Large intestine (tissue), 3 donors: ENCODE measurements around the gene ATP2C2. TPM values are rescaled to one million over a fixed set of nuclear protein-coding genes. Genes with fewer than 3 reads are reported as not detected.
A peak's percentile ranks its signal among the peaks of the same experiment; 100 is the strongest.

Experiments
- DNase-seq, 2 donors: peaks; one replicate each; pipeline versions ENCODE4 v3.0.0 to v3.0.0-alpha.2; 2013
- H3K27ac ChIP-seq: one replicate; pipeline ENCODE4 v1.5.1; 2013; ENCODE audit warnings: low read length
- H3K27me3 ChIP-seq: 2 replicates; pipeline ENCODE4 v1.6.1; 2013; ENCODE audit warnings: low read length; ENCODE audit not compliant: control insufficient read depth, insufficient read depth
- H3K36me3 ChIP-seq: 2 replicates; pipeline ENCODE4 v1.6.1; 2013; ENCODE audit warnings: low read length; ENCODE audit not compliant: control insufficient read depth, insufficient read depth
- H3K4me1 ChIP-seq: one replicate; pipeline ENCODE4 v1.6.1; 2013; ENCODE audit warnings: low read length; ENCODE audit not compliant: control insufficient read depth, insufficient read depth
- H3K4me3 ChIP-seq: one replicate; pipeline ENCODE4 v1.5.1; 2013; ENCODE audit warnings: low read length
- H3K9me3 ChIP-seq: one replicate; pipeline ENCODE4 v1.6.1; 2013; ENCODE audit warnings: mild to moderate bottlenecking, low read depth, low read length, moderate library complexity; ENCODE audit not compliant: control insufficient read depth
- WGBS: methylation state at CpG from one replicate; pipeline ENCODE4 v1.1.5; 2013; ENCODE audit warnings: low lambda C conversion rate; ENCODE audit not compliant: insufficient coverage; 5-methylcytosine and 5-hydroxymethylcytosine counted together
- polyA plus RNA-seq: library from polyadenylated mRNA; unstranded; fragments of 120-200 nt; gene quantifications from one replicate; pipeline ENCODE4 v1.2.1, GENCODE V29; 2013

ATP2C2 gene
- polyA plus RNA-seq, 1 donor = 17.4 TPM

DNA sequence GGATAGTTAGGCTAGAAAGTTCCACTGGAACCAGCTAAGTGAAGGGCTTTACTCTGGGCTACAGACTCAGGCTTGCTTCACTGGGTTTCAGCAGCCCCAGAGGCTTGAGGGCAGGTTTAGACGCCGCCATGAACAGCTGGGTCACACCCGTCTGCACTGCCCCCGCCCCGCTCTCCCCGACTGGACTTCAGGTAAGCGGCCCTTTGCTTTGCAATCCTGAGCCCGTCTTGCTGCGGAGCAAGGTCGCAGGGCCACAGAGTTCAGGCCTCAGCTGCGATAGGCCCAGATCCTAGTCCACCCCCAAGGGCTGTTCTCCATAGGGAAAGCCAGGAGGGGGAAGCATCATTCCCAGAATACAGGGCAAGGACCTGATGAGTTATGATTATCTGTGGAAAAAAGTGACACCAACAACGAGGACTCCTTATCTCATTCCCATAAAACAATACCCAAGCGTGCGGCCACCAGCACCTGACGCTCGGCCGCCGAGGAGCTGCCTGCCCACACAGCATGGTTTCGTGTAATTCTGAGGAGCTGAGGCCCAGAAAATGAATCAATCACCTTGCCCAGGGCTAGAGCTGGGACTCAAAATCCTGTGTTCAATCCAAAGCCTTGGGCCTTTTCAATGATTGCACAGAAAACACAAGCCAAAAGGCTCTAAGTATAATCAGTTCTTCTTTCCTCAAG is 115.7 kb downstream of the ATP2C2 start:
- H3K27ac ChIP-seq = no peak overlapping the region
- DNase-seq = no peak
- peaks cover 54% of the 10 kb centered on the region for H3K36me3 ChIP-seq
- no CpG with 5 or more reads among the region's 19 CpGs for WGBS
- H3K9me3 ChIP-seq = no peaks in the 10 kb centered on the region
- H3K4me3 ChIP-seq = no peak overlapping the region
- no peaks in the 10 kb centered on the region for H3K4me1 ChIP-seq
- H3K27me3 ChIP-seq = no peaks in the 10 kb centered on the region

DNA sequence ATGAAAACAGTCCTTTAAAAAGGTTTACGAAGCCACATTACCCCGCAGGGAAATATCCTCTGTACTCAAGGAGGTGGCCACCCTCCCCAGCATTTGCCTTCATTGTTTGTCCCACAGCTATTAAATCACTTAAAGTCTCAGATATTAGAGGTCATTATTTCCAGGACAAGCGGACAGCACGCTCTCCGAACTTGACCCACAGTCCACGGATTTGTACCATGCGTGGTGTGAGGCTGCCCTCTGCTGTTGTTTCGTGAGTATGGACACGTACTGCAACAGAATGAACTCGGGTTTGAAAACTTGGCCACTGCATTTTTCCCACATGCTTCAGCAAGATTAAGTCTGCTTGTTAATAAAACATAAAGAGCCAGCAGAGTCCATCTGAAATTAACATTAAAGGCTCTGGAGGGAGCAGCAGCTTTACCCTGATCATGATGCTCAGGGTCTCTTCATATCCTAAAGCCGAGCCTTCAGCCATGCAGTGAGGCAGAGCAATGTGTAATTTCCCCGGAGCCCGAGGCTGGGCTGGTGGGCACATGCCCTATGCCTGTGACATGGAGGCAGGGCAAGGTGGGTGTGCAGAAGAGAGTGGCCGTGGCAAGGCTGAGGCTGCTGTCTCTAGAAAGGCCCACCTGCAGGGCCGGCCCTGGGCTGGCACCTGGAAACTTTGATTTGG is 116.4 kb downstream of the ATP2C2 start:
- DNase-seq = peak; percentile 31 to 43
- H3K27me3 ChIP-seq = no peaks in the 10 kb centered on the region
- no peak overlapping the region for H3K27ac ChIP-seq
- H3K36me3 ChIP-seq = peaks cover 57% of the 10 kb centered on the region
- no peak overlapping the region for H3K4me3 ChIP-seq
- no peaks in the 10 kb centered on the region for H3K4me1 ChIP-seq
- no peaks in the 10 kb centered on the region for H3K9me3 ChIP-seq
- WGBS = no CpG with 5 or more reads among the region's 15 CpGs

DNA sequence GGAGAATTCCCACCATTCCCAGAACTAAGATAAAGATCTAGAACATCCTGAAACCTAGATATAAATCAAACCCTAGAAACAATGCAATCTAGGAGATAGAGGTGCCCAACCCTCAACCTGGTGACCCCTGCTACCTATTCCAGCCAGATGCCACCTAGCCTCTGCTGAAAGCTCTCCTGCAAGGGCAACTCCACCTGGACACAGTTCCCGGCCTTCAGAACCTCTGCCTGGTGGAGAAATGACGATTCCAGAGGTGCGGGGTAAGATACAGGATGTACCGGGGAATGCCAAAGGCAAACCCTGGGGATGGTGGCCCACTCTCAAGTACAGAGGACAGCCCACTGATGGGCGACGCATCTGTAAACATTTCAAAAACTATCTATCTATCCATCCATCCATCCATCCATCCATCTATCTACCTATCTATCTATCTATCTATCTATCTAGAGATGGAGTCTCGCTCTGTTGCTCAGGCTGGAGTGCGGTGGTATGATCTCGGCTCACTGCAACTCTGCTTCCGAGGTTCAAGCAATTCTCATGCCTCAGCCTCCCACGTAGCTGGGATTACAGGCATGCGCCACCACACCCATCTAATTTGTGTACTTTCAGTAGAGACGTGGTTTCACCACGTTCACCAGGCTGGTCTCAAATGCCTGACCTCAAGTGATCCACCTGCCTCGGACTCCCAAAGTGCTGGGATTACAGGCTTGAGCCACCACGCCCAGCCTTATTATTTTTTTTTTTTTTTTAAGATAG is 117.1 kb downstream of the ATP2C2 start:
- no peak overlapping the region for H3K27ac ChIP-seq
- peaks cover 52% of the 10 kb centered on the region for H3K36me3 ChIP-seq
- 100% methylated on average over 1 of the region's 16 CpGs for WGBS
- H3K4me3 ChIP-seq = no peak overlapping the region
- no peak for DNase-seq
- H3K4me1 ChIP-seq = no peaks in the 10 kb centered on the region
- no peaks in the 10 kb centered on the region for H3K9me3 ChIP-seq
- H3K27me3 ChIP-seq = no peaks in the 10 kb centered on the region

DNA sequence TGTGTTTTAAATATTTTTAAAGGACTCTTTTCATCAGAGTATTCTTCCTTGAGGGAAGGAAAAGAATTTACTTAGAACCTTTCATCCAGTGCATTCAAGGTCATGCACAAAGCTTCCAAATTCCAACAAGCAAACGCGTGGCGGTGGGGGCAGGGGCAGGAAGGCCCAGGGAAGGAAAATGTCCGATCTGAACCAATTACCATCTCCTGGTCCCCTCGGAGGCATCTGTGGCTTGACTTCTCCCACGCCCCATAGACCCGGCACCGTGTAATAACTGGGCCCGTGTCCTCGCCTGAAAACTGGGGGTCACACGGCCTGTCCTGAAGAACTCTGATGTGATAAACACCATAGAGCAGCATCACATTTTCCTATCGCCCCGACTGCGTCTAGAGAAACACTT is 117.8 kb downstream of the ATP2C2 start:
- no peak overlapping the region for H3K27ac ChIP-seq
- no peak for DNase-seq
- no peak overlapping the region for H3K4me3 ChIP-seq
- peaks cover 49% of the 10 kb centered on the region for H3K36me3 ChIP-seq
- no peaks in the 10 kb centered on the region for H3K9me3 ChIP-seq
- no CpG with 5 or more reads among the region's 14 CpGs for WGBS
- H3K27me3 ChIP-seq = no peaks in the 10 kb centered on the region
- no peaks in the 10 kb centered on the region for H3K4me1 ChIP-seq

DNA sequence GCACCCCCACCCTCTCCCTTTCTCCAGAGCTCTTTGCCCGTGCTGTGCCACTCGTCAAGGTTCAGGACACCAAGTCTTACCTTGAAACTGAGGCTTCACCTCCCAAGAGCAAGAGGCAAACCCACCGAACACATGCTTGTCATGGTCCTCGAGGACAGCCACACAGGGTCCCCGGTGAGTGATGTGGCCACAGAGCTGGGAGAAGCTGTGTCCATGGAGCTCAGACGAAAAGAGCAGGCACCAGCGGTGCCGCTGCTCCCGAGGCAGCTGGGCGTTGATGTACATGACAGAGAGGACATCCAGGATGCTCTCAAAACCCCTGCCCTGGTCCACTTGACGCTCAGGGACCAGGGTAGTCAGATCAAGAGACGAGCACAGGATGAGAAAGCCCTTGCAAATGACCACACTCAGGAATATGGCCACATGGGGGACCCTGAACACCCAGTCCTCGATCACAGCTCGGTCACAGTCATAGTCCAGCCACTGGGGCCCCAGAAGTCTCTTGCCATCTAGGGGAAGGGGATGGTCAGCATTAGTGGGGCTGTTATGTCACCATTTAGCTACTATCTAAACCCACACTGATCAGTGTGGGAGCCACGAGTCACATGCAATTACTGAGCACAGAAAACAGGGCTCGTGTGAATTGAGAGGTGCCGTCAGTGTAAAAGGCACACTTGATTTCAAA is 118.4 kb downstream of the ATP2C2 start:
- no peak for DNase-seq
- Histone ChIP-seq H3K27ac (no peak overlapping the region), H3K9me3 (no peaks in the 10 kb centered on the region), H3K36me3 (peaks cover 49% of the 10 kb centered on the region), H3K4me3 (no peak overlapping the region), H3K4me1 (no peaks in the 10 kb centered on the region), H3K27me3 (no peaks in the 10 kb centered on the region)
- no CpG with 5 or more reads among the region's 17 CpGs for WGBS

DNA sequence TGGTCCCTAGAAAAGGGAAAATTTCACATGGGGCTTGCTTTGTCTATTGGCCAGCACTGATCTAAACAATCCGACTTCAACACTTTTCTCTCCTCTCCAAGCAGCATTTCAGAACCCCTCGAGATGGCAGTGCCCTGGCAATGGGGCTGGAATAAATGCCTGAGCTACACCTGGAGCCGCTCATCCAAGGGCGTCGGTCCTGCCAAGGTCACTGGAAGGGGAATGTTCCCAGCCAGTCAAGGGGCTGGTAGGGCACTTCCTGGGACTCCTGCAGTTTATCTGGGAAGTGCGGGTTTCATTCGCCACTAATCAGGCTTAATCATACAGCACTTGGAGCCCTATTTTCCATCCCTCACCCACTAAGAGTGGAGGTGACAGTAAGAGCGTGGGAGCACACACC is 119.0 kb downstream of the ATP2C2 start:
- Histone ChIP-seq H3K27me3 (no peaks in the 10 kb centered on the region), H3K9me3 (no peaks in the 10 kb centered on the region), H3K27ac (no peak overlapping the region), H3K36me3 (peaks cover 44% of the 10 kb centered on the region), H3K4me1 (no peaks in the 10 kb centered on the region), H3K4me3 (no peak overlapping the region)
- no peak for DNase-seq
- WGBS = no CpG with 5 or more reads among the region's 8 CpGs

DNA sequence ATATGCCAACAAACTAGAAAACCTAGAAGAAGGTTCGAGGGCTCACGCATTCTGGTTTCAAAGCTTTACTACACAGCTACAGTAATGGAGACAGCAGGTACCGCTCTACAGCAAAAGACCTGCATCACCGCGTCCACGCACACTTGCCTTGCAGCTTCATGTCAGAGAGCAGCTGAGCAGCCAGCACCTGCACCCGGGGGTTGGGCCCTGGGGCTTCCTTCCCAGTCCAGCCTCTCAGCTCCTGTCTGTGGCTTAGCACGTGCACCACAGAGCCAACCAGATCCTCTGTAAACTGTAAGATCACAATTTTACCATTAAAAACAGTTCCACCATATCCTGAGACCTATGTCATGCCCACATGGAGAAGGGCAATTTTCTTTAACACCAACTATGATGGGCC is 120.8 kb downstream of the ATP2C2 start:
- 100% methylated on average over 2 of the region's 8 CpGs for WGBS
- H3K27ac ChIP-seq = no peak overlapping the region
- H3K4me1 ChIP-seq = no peaks in the 10 kb centered on the region
- H3K27me3 ChIP-seq = no peaks in the 10 kb centered on the region
- H3K4me3 ChIP-seq = no peak overlapping the region
- no peak for DNase-seq
- H3K9me3 ChIP-seq = no peaks in the 10 kb centered on the region
- peaks cover 37% of the 10 kb centered on the region for H3K36me3 ChIP-seq

DNA sequence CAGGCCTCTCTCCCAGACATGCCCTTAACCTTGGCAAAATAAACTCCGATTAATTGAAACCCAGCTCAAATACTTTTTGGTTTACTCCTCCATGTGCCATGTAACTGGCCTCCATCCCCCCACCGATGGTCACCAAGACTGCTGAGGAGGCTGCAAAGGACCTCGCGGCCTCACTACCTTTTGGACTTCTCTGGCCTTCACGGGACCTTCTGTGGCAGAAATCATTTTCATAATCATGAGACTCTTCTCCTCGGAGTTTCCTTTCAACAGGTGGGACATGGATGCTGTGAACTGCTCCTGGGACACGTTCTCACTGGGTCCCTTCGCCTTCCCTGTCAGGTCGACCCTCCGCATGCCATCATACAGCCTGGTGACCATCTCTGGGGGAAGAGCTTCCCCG is 127.2 kb downstream of the ATP2C2 start:
- WGBS = no CpG with 5 or more reads among the region's 11 CpGs
- no peak overlapping the region for H3K4me3 ChIP-seq
- H3K27me3 ChIP-seq = no peaks in the 10 kb centered on the region
- H3K27ac ChIP-seq = no peak overlapping the region
- no peaks in the 10 kb centered on the region for H3K4me1 ChIP-seq
- peaks cover 34% of the 10 kb centered on the region for H3K36me3 ChIP-seq
- no peaks in the 10 kb centered on the region for H3K9me3 ChIP-seq
- no peak for DNase-seq

DNA sequence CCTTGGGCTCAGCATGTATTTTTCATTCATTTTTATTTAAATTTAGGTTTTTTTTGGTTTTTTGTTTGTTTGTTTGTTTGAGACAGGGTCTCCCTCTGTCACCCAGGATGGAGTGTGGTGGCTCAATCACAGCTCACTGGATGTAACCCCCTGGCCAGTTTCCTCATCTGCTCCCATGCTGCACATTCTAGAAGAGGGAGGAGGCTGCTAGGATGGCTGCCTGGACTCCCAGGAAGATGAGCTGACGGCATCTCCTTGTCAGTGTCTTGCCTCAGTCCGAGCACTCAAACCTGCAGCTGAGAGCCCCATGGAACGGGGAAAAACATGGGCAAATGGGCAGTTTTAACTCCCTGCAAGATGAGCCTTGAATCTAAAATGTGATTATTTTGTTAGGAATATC is 128.7 kb downstream of the ATP2C2 start:
- WGBS = no CpG with 5 or more reads among the region's 3 CpGs
- peaks cover 34% of the 10 kb centered on the region for H3K36me3 ChIP-seq

More for the DNA sequence above, 128.7 kb downstream of the ATP2C2 start:
- Histone ChIP-seq H3K9me3 (no peaks in the 10 kb centered on the region), H3K4me3 (no peak overlapping the region), H3K27ac (no peak overlapping the region), H3K27me3 (no peaks in the 10 kb centered on the region), H3K4me1 (peaks cover 3% of the 10 kb centered on the region)
- DNase-seq = no peak
